G401.6 (cell line): ENCODE results near the gene PSMD8.
A peak's percentile ranks its signal among the peaks of the same experiment; 100 is the strongest.
"Not testable (repeated sequence)": the region's sequence is repeated elsewhere in the genome, so short reads cannot be mapped to it uniquely, and the experiment has no call there.

ENCODE experiments used
- FAIRE-seq: peaks from 2 replicates; lab custom pipeline; 2012; peaks lifted over from hg19 to GRCh38; lab: Jason Lieb, UNC

The PSMD8 gene

GRCh38 chr19:38374332-38375097, at the start of gene PSMD8:
Gene PSMD8, plus strand, starts transcription at chr19:38374571. Its CDS starts 31 bp downstream, at chr19:38374602.
- FAIRE-seq = peak; percentile 99

DNA sequence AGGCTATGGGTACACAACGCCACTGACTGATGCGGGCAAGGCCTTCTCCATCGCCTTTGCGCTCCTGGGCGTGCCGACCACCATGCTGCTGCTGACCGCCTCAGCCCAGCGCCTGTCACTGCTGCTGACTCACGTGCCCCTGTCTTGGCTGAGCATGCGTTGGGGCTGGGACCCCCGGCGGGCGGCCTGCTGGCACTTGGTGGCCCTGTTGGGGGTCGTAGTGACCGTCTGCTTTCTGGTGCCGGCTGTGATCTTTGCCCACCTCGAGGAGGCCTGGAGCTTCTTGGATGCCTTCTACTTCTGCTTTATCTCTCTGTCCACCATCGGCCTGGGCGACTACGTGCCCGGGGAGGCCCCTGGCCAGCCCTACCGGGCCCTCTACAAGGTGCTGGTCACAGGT, 47.8 kb upstream of the PSMD8 start:
- FAIRE-seq = no peak

GRCh38 chr19:38329651-38330050, 44.7 kb upstream of the PSMD8 start:
- no peak for FAIRE-seq

GRCh38 chr19:38331728-38332127, 42.6 kb upstream of the PSMD8 start:
- no peak for FAIRE-seq

- no peak for FAIRE-seq
Observed at GRCh38 chr19:38333245-38333644, 41.1 kb upstream of the PSMD8 start.

DNA sequence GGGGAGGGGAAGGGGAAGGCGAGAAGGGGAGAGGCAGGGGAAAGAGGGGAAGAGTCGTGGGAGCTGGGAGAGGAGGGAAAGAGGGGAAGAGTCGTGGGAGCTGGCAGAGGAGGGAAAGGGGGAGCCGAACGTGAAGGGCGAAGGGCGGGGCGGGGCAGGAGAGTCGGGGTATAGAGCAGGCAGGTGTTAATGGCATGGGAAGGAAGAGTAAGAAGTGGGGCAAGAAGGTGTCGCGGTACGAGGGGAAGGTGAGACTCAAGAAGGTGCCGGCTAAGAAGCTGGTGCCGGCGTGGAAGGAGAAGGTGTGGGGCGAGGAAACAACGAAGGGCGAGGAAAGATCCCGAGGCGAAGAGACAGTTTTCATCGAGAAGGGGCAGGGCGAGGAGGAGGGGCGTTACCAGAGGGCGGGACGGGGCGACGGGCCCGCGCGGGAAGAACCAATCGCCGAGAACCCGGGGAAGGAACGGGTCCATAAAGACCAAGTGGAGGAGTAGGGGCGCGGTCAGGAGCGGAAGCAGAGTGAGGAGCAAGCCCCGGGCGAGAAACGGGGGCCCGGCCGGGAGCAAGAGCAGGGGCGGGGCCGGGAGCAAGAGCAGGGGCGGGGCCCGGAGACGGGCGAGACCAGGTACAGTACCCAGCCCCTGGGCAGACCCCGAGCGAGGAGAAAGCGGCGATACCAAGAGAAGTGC, 38.3 kb upstream of the PSMD8 start:
- FAIRE-seq = peak; percentile 96

- FAIRE-seq = peak; percentile 98
Observed at GRCh38 chr19:38336638-38337359, 37.6 kb upstream of the PSMD8 start.

DNA sequence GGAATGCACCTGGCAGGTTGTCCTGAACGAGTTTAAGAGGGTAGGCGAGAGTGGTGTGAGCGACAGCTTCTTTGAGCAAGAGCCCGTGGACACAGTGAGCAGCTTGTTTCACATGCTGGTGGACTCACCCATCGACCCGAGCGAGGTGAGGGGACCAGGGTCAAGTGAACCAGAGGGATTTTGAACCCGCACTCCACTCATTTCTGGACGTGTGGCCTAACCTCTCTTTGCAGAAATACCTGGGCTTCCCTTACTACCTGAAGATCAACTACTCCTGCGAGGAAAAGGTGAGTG, 37.1 kb upstream of the PSMD8 start:
- no peak for FAIRE-seq

GRCh38 chr19:38339011-38339410, 35.4 kb upstream of the PSMD8 start:
- not testable (repeated sequence) for FAIRE-seq

GRCh38 chr19:38340927-38341326, 33.4 kb upstream of the PSMD8 start:
- FAIRE-seq = no peak

DNA sequence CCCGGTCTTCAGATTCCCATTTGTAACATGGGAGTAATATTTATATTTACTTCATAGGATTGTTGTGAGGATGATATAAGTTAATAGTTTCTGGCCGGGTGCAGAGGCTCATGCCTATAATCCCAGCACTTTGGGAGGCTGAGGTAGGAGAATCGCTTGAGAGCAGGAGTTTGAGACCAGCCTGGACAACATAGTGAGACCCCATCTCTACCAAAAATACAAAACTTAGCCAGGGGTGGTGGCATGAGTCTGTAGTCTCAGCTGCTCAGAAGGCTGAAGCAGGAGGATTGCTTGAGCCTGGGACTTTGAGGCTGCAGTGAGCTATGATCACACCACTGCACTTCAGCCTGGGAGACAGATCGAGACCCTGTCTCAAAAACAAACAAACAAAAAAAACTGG, 27.5 kb upstream of the PSMD8 start:
- FAIRE-seq = no peak

DNA sequence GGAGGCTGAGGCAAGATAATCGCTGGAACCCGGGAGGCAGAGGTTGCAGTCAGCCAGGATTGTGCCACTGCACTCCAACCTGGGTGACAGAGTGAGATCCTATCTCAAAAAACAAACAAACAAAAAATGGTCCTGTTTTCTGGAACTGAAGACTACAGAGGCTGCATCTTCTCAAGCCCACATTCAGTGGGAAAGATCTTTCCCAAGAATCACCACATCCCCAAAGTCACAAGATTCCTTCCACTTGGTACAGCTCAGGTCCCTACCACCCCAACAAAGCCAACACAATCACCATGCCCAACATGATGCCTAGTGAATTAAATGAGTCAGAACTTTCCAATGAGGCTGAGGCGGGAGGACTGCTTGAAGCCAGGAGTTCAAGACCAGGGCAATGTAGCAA, 23.5 kb upstream of the PSMD8 start:
- FAIRE-seq = no peak

GRCh38 chr19:38351865-38352395, 22.4 kb upstream of the PSMD8 start:
- FAIRE-seq = no peak

- FAIRE-seq = no peak
Observed at GRCh38 chr19:38352611-38353010, 21.8 kb upstream of the PSMD8 start.

DNA sequence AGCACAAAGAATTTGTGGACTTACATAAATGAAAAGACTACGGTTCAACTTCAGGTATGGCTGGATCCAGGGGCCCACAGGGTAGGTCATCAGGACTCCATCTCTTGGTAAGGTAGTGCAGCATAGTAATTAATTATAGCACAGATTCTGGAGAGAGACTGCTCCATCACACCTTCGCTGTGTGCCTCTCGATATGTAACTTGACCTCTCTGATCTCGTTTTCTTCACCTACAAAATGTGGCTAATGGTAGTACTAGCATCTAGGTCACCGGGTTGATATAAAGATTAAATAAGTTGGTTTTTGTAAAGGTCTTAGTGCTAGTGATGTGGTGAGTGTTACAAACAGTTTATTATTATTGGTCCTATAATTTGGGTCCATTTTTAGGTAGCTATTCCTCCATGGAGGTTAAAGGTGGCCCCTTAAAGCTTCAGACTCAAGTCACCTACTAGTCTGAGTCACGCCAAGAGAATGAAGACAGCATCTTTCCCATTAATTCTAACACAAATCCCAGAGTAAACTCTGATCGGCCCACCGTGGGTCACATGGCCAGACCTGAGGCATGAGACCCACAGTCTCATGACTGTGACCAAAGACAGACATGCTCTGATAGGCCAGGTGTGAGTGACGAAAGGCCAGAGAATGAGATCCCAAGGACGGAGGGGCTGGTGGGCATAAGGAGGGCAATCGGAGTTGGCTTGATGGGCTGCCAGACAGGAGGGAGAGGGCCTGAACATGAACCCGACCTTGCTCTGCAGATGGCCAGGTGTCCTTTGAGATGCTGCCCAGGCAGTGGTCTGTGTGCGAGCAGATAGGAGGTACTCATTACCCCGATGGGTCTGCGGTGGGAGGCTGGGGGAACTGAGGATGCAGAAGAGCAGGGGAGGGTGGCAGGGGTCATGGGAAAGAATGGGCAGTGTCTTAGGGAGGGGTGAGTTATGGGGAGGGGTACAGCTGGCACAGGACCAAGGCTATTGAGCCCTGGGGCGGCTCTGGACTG, 18.3 kb upstream of the PSMD8 start:
- no peak for FAIRE-seq

DNA sequence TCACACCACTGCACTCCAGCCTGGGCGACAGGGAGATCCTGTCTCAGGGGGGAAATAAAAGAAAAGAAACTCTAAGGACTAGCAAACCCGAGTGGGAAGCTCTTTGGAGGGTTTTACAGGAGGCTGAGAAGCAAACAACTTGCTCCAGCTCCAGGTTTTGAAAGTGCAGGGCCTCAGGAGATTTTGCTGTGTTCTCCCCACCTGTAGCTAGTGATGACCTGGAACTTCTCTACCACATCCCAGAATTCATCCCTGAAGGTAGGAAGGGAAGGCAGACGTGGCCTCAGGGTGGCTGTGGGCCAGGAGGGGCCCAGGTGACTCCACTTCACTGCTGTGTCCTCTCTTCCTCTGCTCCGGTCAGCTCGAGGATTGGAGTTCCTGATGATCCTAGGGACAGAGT, 16.3 kb upstream of the PSMD8 start:
- no peak for FAIRE-seq

- no peak for FAIRE-seq
Observed at GRCh38 chr19:38359242-38360021, 14.9 kb upstream of the PSMD8 start.

- FAIRE-seq = no peak
Observed at GRCh38 chr19:38360351-38360750, 14.0 kb upstream of the PSMD8 start.

DNA sequence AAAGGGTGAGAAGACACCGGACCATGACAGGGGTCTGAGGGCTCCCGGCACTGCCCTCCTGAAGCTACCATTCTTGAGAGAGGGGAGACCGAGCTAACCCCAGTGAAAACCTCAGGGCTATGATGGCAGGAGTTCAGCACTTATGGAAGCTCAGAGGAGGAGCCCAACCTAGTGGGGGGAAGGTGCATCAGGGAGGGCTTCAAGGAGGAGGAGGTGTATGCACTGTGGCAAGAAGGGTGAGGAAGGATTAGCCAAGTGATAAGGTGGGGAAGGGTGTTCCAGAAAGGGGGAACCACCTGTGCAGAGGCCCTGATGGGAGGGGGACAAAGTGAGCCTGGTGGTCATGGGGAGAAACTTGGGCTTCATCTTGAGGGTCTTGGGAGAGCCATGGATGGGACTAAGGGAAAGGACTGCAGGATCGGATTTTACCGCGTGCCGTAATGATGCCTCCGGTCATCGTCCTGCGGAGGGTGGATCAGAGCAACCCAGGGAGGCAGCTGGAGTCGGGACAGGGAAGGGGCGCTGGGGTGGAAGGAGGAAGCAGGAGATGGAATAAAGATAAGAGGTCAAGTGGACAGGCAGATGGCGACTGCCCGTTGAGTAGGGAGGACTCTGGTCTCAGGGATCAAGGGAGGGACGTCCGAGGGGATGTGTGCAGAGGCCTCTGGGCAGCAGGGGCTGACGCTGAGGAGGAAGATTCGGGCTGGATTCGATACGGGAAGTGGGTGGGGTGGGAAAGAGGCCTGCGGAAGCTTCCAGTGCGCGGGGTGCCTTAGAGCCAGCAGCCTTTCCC, 13.3 kb upstream of the PSMD8 start:
- FAIRE-seq = no peak

DNA sequence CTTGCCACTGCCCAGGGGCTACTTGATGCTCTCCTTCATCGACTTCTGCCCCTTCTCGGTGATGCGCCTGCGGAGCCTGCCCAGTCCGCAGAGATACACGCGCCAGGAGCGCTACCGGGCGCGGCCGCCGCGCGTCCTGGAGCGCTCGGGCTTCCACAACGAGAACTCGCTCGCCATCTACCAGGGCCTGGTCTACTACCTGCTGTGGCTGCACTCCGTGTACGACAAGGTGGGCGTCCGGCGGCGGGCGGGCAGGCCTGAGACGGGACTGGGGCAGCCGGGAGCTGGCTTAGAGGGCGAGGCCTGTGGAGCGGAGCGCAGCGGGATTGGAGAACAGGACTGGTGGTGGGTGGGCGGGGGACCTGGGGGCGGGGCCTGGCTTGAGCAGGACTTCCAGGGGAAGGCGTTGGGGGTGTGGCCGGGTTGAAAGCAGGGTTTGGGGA, 12.7 kb upstream of the PSMD8 start:
- FAIRE-seq = no peak
